ENCODE measurements around the gene PDXK.

PDXK gene

DNA sequence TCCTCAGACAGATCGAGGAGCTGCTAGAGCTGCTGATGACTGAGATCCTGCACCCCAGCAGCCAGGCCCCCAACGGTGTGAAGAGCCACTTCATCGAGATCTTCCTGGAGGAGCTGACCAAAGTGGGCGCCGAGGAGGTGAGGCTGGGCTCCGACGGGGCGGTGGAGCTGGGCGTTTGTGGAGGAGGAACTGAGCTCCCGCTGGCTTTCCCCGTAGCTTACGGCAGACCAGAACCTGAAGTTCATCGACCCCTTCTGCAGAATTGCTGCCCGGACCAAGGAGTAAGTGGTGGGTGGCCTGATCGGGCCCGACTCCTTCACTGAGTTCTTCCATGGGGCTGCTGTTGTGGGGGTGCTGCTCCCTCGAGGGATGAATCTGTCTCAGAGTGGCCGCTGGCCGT is 78.5 kb downstream of the PDXK start:
- TF ChIP-seq, protein P1, sequence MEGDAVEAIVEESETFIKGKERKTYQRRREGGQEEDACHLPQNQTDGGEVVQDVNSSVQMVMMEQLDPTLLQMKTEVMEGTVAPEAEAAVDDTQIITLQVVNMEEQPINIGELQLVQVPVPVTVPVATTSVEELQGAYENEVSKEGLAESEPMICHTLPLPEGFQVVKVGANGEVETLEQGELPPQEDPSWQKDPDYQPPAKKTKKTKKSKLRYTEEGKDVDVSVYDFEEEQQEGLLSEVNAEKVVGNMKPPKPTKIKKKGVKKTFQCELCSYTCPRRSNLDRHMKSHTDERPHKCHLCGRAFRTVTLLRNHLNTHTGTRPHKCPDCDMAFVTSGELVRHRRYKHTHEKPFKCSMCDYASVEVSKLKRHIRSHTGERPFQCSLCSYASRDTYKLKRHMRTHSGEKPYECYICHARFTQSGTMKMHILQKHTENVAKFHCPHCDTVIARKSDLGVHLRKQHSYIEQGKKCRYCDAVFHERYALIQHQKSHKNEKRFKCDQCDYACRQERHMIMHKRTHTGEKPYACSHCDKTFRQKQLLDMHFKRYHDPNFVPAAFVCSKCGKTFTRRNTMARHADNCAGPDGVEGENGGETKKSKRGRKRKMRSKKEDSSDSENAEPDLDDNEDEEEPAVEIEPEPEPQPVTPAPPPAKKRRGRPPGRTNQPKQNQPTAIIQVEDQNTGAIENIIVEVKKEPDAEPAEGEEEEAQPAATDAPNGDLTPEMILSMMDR (IDR thresholded peaks at IDR 0.05; ENCODE audit: low read depth, low read length), result no peak
- DNase-seq (ENCODE audit: extremely low read depth, low read depth), result no peak

DNA sequence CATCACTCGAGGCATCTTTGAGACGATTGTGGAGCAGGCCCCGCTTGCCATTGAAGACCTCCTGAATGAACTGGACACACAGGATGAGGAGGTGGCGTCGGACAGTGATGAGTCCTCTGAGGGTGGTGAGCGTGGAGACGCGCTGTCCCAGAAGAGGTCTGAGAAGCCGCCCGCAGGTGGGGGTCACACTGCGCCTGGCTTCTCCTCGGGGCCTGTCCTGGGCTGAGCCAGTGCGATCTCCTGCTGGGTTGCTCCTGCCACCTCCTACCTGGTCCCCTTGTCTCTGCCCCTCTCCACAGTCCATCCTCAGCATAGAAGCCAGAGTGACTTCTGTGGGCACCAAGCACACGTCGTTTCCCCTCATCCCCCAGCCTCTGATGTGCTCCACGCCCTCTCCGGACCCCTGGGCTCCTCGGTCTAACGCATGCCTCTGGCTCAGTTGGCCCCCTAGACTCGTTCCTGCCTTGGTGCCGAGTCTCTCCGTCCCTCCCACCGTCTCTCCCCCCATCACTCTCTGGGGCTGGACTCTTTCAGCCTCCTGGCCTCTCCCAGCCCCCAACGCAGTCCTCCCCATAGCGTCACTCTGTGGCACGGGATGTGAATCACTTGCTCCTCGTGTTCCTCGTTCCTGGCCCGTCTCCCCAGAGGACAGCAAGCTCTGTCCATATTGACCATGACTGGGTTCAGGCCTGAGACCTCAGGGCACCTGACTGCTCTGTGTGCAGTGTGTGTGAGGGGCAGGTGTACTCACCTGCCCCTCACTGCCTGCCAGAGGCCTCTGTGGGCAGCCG is 79.2 kb downstream of the PDXK start:
- TF ChIP-seq, protein P1 (IDR thresholded peaks at IDR 0.05; ENCODE audit: low read depth, low read length), result no peak

DNA sequence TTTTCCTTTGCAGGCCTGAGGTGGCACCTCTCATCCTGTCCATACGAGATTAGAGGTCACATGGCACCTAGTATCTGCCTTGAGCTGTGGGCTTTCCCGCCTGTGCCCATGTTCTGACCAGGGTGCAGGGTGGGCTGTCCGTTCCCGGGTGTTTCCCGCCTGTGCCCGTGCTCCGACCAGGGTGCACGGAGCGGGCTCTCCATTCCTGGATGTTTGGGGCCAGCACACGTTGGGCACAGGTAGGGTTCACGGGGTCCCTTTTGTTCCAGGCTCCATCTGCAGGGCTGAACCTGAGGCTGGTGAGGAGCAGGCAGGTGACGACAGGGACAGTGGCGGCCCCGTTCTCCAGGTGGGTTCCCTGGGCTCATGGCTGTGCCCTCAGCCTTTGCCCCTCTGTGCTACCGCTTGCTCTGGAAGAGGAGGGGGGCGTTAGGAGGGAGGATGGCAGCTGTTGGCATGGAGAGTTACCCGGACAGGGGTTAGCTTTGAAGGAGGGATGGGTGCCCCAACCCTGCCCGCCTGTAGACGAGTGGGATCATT is 80.4 kb downstream of the PDXK start:
- no peak for DNase-seq (ENCODE audit: extremely low read depth, low read depth)
- TF ChIP-seq, protein P1 (IDR thresholded peaks at IDR 0.05; ENCODE audit: low read depth, low read length), result no peak

More for the DNA sequence above, 79.2 kb downstream of the PDXK start:
- no peak for DNase-seq (ENCODE audit: extremely low read depth, low read depth)

DNA sequence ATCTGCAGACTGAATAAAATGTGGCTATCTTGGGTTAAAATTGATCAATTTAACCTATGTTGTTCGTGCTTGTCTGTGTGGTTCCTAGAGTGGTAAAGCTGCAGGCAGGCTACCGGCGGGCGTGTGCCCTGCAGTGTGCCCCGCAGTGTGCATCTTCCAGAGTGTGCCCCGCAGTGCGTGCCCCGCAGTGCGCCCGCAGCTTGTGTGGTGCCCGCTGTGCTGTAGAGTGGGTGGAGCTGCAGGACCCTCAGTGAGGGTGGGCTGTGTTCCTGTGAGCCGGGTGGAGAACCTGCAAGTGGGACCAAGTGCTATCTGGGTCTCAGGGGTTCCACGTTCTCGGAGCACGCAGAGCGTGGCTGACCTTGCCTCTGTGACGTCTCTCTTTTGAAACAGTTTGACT is 81.2 kb downstream of the PDXK start:
- no peak for DNase-seq (ENCODE audit: extremely low read depth, low read depth)
- TF ChIP-seq, protein P1 (IDR thresholded peaks at IDR 0.05; ENCODE audit: low read depth, low read length), result no peak

DNA sequence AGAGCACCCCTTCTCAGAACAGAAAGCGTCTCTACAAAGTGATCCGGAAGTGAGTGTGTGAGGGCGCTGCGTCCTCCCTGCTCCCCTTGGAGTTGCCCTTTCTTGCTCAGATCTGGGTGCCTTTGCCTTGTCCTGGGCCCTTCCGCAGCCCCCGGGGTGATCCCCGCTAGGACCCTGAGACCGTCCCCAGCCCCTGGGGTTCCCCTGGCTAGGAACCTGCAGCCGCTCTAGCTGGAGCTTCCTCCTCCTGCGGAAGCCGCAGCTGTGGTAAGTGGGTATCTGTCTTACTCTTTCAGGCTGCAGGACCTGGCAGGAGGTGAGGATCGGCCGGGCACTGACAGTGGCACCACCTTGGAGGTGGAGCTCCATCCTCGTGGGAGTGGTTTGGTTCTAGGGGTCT is 81.6 kb downstream of the PDXK start:
- DNase-seq (ENCODE audit: extremely low read depth, low read depth), result no peak
- TF ChIP-seq, protein P1 (IDR thresholded peaks at IDR 0.05; ENCODE audit: low read depth, low read length), result no peak

DNA sequence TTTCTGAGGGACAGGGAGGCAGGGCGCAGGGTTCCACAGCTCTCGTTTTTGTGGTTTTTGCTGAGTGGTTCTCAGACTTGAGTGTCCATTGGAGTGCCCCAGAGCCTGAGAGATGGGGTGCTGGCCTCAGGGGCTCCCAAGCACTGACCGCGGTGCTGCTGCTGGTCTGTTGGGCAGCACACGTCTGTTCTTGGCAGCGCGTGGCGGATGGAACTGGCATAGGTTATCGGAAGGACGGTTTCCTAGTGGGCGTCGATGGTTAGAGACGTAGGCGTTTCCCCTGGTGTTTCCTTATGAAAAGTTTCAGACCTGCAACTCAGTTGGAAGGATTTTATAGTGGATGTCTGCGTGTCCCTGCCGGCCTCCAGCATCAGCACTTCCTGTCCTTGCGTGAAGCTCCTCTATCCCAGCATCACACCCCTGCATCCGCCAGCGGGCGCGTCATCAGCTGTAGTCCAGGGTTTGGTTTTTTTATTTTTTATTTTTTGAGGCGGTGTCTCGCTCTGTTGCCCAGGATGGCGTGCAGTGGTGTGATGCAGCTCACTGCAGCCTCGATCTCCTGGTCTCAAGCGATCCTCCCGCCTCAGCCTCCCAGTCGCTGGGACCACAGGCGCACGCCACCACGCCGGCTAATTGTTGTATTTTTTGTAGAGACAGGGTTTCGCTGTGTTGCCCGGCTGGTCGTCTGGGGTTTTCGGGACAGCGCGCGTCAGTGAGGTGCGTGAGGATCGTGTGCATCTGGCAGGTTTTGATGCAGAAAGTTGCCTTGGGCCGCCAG is 82.3 kb downstream of the PDXK start:
- TF ChIP-seq, protein P1 (IDR thresholded peaks at IDR 0.05; ENCODE audit: low read depth, low read length), result no peak
- DNase-seq (ENCODE audit: extremely low read depth, low read depth), result no peak
